Heart left ventricle (tissue), 13 donors: ENCODE data around the gene SFN.

ENCODE experiments used
- CTCF ChIP-seq, 12 donors: fragments of 200-600 bp; sonication (generic) in 4 of 12; IDR thresholded peaks; one replicate each; pipeline versions ENCODE4 v1.5.0 to v1.8.0; 2018 to 2022; ENCODE audit warnings: antibody characterized with exemption in 12 of 12, mild to moderate bottlenecking in 5 of 12
- POLR2A ChIP-seq, 2 donors: fragments of 450-650 bp; IDR thresholded peaks; one replicate each; pipeline ENCODE4 v1.6.1; 2017; ENCODE audit warnings: antibody characterized with exemption in 2 of 2, mild to moderate bottlenecking in 2 of 2, moderate library complexity in 2 of 2
- donor health status: ischemic (EF 13 %, LVEDD 7.1; RV severe dilation, severe dysfunction).
- donor health status: DM: no; HTN: yes; CAD: no.
- donor health status: DM: no; HTN: no; CAD: no.
- donor health status: ischemic (EF 25% LVEDD 6.9; RV normal size, moderate dysfunction).
- donor health status: ischemic (EF 25% LVEDD 5.7; RV mildly dilated, moderate dysfunction).
- donor health status: ischemic (EF 35%, LVEDD 5.7; RV mildly dilated, moderate dysfunction).
- donor health status: nonischemic (EF 11% LVEDD 7.7; RV severe dilation, severe dysfunction).
- donor health status: DM: yes; HTN: yes; CAD: no.
- donor health status: PGD.
- donor health status: ischemic (EF 29% LVEDD 5.4; RV normal size, mild dysfunction).
- donor health status: nonischemic (EF 23%, LVEDD 6.1; RV moderate dilation, normal function).

GRCh38 chr1:26894263-26894662 is 31.3 kb downstream of the SFN start:
- TF ChIP-seq POLR2A (IDR thresholded peaks at IDR 0.05), result no peak
- no peak for TF ChIP-seq CTCF (IDR thresholded peaks at IDR 0.05)
